HG03103 (cell line): Measurements from ENCODE around the gene KANTR.
"Not testable (repeated sequence)": the region's sequence is repeated elsewhere in the genome, so short reads cannot be mapped to it uniquely, and the experiment has no call there.

Experiments
- ATAC-seq: cut with Tn5 transposase; IDR thresholded peaks from one replicate; pipeline ENCODE4 v1.9.1; 2021; ENCODE audit warnings: low read depth; ENCODE audit not compliant: unreplicated experiment

Gene KANTR

DNA sequence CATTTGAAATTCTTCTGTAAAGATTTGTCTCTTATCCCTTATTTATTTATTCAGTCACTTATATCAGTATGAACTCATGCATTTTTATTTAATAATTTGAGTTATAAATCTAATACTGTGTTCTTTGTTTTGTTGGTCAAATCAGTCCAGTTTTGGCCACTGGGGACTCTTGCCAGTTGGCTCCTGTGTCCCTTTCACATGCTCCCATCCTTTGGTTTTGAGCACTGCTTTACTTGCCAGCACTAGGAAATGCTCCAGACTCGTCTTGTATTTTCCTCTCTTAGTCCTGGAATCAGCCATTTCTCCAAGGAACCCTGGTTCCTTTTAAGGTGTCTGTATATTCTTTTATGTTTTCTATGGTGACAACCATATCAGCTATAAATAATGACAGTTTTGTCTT is 28.1 kb downstream of the KANTR start:
- no peak for ATAC-seq

GRCh38 chrX:53125506-53125905 is 31.6 kb downstream of the KANTR start:
- no peak for ATAC-seq

DNA sequence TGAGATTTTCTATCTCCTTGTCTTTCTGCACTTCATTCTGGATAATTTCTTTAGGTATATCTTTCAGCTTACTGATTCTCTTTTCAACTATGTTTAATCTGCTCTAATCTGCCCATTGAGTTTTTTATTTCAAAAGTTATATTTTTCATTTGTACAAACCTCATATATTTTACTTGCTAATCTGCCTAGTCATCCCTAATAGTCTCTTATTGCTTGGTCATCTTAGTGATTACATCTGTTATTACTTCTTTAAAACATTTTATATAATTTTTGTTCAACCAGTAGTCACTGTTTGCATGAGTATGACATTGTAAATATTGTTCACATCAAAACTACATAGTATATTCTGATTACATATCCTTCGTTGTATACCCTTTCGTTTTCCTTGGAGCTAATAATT is 32.4 kb downstream of the KANTR start:
- ATAC-seq: no peak

DNA sequence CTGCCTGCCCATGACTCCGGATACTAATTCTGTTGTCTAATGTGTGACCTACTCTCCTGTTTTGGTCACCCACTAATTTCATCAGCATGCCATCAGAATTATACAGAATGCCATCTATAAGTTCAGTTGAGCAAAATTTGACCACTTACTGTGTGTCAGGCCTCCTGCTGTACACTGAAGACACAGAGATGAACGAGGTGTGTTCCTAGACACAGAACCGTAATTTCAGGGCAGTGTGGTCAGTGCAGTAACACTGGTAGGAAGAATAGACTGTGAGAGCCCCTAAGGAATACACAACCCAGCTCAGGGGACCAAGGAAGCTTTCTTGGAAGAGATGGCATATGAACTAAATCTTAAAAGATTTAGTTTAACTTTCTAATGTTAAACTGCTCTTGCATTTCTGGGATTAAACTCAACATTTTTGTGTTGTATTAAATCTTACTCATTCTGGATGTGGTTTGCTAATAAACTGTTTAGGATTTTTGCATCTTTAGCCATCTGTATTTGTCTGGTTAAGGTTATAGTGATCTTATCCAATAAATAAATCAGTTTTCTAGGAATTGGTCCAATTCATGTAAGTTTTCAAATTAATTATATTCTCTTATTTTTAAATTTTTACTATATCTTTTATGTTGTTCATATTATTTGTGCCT is 34.3 kb downstream of the KANTR start:
- no peak for ATAC-seq

DNA sequence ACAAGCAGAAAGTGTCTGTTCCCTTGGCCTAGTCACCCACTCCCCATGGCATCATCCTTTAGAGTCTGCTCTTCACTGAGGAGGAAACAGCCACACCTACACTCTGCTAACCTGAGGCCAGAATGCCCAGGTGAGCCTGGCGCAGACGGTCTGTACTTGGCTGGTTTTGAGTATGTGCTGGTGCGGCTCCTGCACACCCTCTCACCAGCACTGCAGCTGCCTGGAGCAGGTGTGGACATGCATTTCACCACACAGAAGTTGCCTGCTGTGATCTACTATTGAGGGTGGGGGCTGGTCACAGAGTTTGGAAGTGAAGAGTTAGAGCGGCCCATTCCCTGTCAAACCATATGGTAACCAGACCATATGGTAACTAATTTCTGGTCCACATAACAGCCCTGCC is 39.5 kb downstream of the KANTR start:
- ATAC-seq: no peak

GRCh38 chrX:53135581-53135980 is 41.6 kb downstream of the KANTR start:
- ATAC-seq: no peak

GRCh38 chrX:53153581-53153980 is 59.6 kb downstream of the KANTR start:
- no peak for ATAC-seq

DNA sequence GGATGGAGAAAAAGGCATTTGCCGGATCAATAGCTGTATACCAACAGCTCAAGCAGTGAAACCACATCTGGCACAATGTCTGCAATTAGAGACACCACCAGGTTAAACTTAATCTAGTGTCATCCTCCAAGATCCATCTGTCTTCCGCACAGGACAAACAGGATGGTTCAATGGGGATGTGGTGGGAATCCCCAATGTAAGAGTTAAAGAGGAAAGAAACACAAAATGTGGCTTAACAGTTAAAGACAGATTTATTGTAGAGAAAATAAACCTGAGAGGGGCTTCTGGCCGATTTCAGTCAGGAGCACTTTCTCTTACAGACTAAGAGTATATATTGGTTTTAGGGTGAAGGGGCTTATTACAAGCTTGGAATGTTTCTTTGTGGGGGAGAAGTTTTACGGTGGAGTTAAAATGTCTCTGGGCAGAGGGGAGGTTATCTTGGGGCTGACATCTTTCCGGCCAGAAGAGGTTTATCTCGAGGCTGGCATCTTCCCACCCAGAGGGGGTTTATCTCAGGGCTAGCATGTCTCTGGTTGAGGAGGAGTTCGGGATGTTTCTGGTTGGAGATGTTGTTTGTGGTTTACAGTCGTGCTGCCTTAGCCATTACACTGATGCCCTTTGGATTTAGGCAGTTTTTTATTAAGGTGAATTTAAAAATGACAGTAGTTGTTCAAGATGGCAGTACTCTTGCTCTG is 61.7 kb downstream of the KANTR start:
- ATAC-seq: no peak

DNA sequence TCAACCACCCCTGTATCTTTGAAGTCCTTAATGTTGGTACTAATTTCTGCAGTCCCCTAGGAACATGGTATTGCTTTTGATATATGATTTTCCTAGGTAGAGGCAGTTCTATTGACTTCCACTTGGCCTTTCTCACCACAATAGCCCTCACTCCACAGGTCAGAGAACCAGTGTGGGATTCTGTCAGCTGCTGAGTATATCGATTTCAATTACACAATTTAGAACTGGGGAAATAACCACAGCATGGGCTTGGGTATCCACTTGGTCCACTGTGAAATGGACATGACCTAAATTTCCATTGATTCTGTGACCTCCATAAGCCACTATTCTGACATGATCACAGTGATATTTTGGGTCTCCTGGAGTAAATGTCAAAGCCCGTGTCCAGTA is 62.3 kb downstream of the KANTR start:
- no peak for ATAC-seq

GRCh38 chrX:53159184-53159583 is 65.2 kb downstream of the KANTR start:
- ATAC-seq: no peak

GRCh38 chrX:53160297-53160983 is 66.5 kb downstream of the KANTR start:
- no peak for ATAC-seq

GRCh38 chrX:53163436-53163835 is 69.5 kb downstream of the KANTR start:
- ATAC-seq: no peak

GRCh38 chrX:53164566-53164965 is 70.6 kb downstream of the KANTR start:
- not testable (repeated sequence) for ATAC-seq

DNA sequence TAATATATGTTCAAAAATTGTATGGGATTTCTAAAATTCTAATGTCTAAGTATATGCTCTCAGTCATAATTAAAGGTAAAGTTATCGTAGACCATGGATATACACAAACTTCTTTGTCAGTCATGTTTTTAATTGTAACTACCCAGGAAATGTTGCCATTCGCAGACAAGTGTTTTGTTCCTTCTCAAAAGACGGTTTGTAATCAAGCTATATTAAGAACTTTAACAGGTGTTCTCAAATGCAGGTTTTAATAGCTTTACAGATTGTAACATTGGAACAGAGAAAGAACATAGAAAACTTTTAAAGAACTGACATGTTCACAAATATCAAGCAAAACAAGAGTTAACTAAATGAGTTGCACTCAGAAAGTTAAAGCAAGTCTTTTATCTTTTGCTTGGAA is 72.2 kb downstream of the KANTR start:
- ATAC-seq: no peak

- no peak for ATAC-seq
These were observed 77.4 kb downstream of the KANTR start for GRCh38 chrX:53171356-53171755.
